Aorta (tissue), 5 donors: ENCODE data around the gene PARD3. TPM values are rescaled to one million over a fixed set of nuclear protein-coding genes. Genes with fewer than 3 reads are reported as not detected.
"Not testable (repeated sequence)": the region's sequence is repeated elsewhere in the genome, so short reads cannot be mapped to it uniquely, and the experiment has no call there.

Experiments
- ATAC-seq: fragments of 200-7000 bp; cut with Tn5 transposase; one replicate; pipeline ENCODE4 v1.9.1; 2022; ENCODE audit warnings: moderate library complexity; ENCODE audit not compliant: low FRiP score
- DNase-seq, 2 donors: peaks; one replicate each; pipeline ENCODE4 v3.0.0-alpha.2; 2020
- H3K27ac ChIP-seq, 2 donors: one replicate each; pipeline ENCODE4 v1.5.1; 2013; ENCODE audit warnings: low read length in 2 of 2, mild to moderate bottlenecking in 2 of 2, moderate library complexity in 2 of 2, control low read depth in 1 of 2, inconsistent platforms in 1 of 2, low read depth in 1 of 2
- H3K27me3 ChIP-seq, 2 donors: one replicate each; pipeline ENCODE4 v1.6.1; 2013; ENCODE audit warnings: control low read depth in 1 of 2, low read length in 1 of 2, mild to moderate bottlenecking in 1 of 2, moderate library complexity in 1 of 2; ENCODE audit not compliant: insufficient read depth in 2 of 2, control insufficient read depth in 1 of 2
- H3K36me3 ChIP-seq, 2 donors: one replicate each; pipeline ENCODE4 v1.6.1; 2013; ENCODE audit warnings: control low read depth in 1 of 2, low read length in 1 of 2, mild to moderate bottlenecking in 1 of 2; ENCODE audit not compliant: insufficient read depth in 2 of 2, control insufficient read depth in 1 of 2
- H3K4me1 ChIP-seq, 2 donors: one replicate each; pipeline ENCODE4 v1.6.1; 2013; ENCODE audit warnings: low read length in 2 of 2, control low read depth in 1 of 2, mild to moderate bottlenecking in 1 of 2, moderate library complexity in 1 of 2; ENCODE audit not compliant: insufficient read depth in 2 of 2, control insufficient read depth in 1 of 2
- H3K4me3 ChIP-seq, 2 donors: one replicate each; pipeline ENCODE4 v1.5.1; 2013; ENCODE audit warnings: low read length in 2 of 2, control low read depth in 1 of 2, mild to moderate bottlenecking in 1 of 2
- H3K9me3 ChIP-seq: one replicate; pipeline ENCODE4 v1.6.1; 2013; ENCODE audit warnings: mild to moderate bottlenecking, low read length; ENCODE audit not compliant: control insufficient read depth
- WGBS, 2 donors: extraction: QIAGEN DNeasy Blood & Tissue Kit; methylation state at CpG; one replicate each; pipeline ENCODE4 v1.1.7; 2013; 5-methylcytosine and 5-hydroxymethylcytosine counted together
- intact Hi-C, 2 donors: fragments of 100-400 bp; cut with DNase I; formaldehyde crosslinking; loops; one replicate each; pipeline versions ENCODE4 v1.14.2 to v1.15.0; 2022
- polyA plus RNA-seq, 2 donors: library from polyadenylated mRNA; stranded (reverse); fragments of 200-250 nt; gene quantifications; one replicate each; pipeline ENCODE4 v1.2.3, GENCODE V29; 2013
- total RNA-seq, 2 donors: library from RNA; stranded (reverse); fragmentation: NEBNext Ultra II Directional; extraction: Animal tissue kit (Norgen Biotek cat#: 25700); gene quantifications; one replicate each; pipeline ENCODE4 v1.2.1, GENCODE V29; 2021
- donor health status: healthy with polysubstance abuse.
- donor health status: Bipolar disorder and iron deficiency.
- donor health status: DM: no; HTN: no; CAD: no.
- donor health status: DM: no; HTN: no; CAD: no.
- donor health status: DM: yes; HTN: yes; CAD: no.

The PARD3 gene
- total and polyA plus RNA-seq, 4 donors = 6.4 to 33.0 (median 28.7) TPM

- intact Hi-C loops = loop anchor here in 1 of 2 donors (10.0 kb wide), 1 partner anchor 114 kb away; the partner anchor contains the start of gene PARD3
- H3K4me3 ChIP-seq, ATAC-seq, H3K9me3 ChIP-seq, DNase-seq, H3K27me3 ChIP-seq, H3K36me3 ChIP-seq, H3K27ac ChIP-seq, H3K4me1 ChIP-seq: not testable (repeated sequence)
- 92 to 95% methylated on average over 5 of the region's 5 CpGs for WGBS, 2 donors
Measured at GRCh38 chr10:34700752-34701151, 114.3 kb downstream of the PARD3 start.

- H3K27me3 ChIP-seq = peaks cover 0 to 2% of the 10 kb centered on the region in 2 donors
- 93 to 96% methylated on average over 4 of the region's 4 CpGs for WGBS, 2 donors
- no peak for ATAC-seq
- no peak overlapping the region for H3K4me3 ChIP-seq
- no peaks in the 10 kb centered on the region for H3K36me3 ChIP-seq
- intact Hi-C loops = loop anchor here in 1 of 2 donors (10.0 kb wide), 1 partner anchor 115 kb away; the partner anchor contains the start of gene PARD3
- no peak for DNase-seq
- H3K4me1 ChIP-seq = peaks cover 4 to 7% of the 10 kb centered on the region in 2 donors
- H3K27ac ChIP-seq = no peak overlapping the region
- H3K9me3 ChIP-seq = no peaks in the 10 kb centered on the region
Measured at GRCh38 chr10:34699904-34700517, 115.1 kb downstream of the PARD3 start.

GRCh38 chr10:34698979-34699378 lies 116.1 kb downstream of the PARD3 start:
- Histone ChIP-seq H3K4me1 (peaks cover 4 to 7% of the 10 kb centered on the region in 2 donors), H3K27ac (no peak overlapping the region), H3K4me3 (no peak overlapping the region), H3K27me3 (peaks cover 0 to 2% of the 10 kb centered on the region in 2 donors), H3K36me3 (no peaks in the 10 kb centered on the region), H3K9me3 (no peaks in the 10 kb centered on the region)
- DNase-seq (no peak), ATAC-seq (peak; percentile 36)
- intact Hi-C loops = no loop called here
- 8 to 9% methylated on average over 3 of the region's 3 CpGs for WGBS, 2 donors

- intact Hi-C loops = no loop called here
- H3K4me3 ChIP-seq = no peak overlapping the region
- peaks cover 0 to 2% of the 10 kb centered on the region in 2 donors for H3K27me3 ChIP-seq
- no peaks in the 10 kb centered on the region for H3K36me3 ChIP-seq
- DNase-seq = no peak
- WGBS, 2 donors = 98% methylated on average over 4 of the region's 4 CpGs
- no peak for ATAC-seq
- peak overlapping the region in 1 of 2 donors; percentile 11 for H3K27ac ChIP-seq
- no peaks in the 10 kb centered on the region for H3K9me3 ChIP-seq
- peaks cover 4% of the 10 kb centered on the region in 2 donors for H3K4me1 ChIP-seq
Measured at GRCh38 chr10:34698248-34698831, 116.8 kb downstream of the PARD3 start.

- no peaks in the 10 kb centered on the region for H3K36me3 ChIP-seq
- no peaks in the 10 kb centered on the region for H3K9me3 ChIP-seq
- peaks cover 0 to 2% of the 10 kb centered on the region in 2 donors for H3K27me3 ChIP-seq
- no peak for ATAC-seq
- H3K4me3 ChIP-seq = no peak overlapping the region
- intact Hi-C loops = no loop called here
- 72 to 73% methylated on average over 5 of the region's 5 CpGs for WGBS, 2 donors
- no peak overlapping the region for H3K27ac ChIP-seq
- H3K4me1 ChIP-seq = peaks cover 4% of the 10 kb centered on the region in 2 donors
- no peak for DNase-seq
Measured at GRCh38 chr10:34697351-34698247, 117.5 kb downstream of the PARD3 start.

GRCh38 chr10:34696423-34696822 lies 118.7 kb downstream of the PARD3 start:
- Histone ChIP-seq H3K4me3 (no peak overlapping the region), H3K27ac (no peak overlapping the region), H3K9me3 (no peaks in the 10 kb centered on the region), H3K36me3 (no peaks in the 10 kb centered on the region), H3K4me1 (peaks cover 2 to 4% of the 10 kb centered on the region in 2 donors), H3K27me3 (peaks cover 0 to 2% of the 10 kb centered on the region in 2 donors)
- no peak for ATAC-seq
- DNase-seq = no peak
- intact Hi-C loops = no loop called here
- 54 to 62% methylated on average over 2 of the region's 2 CpGs for WGBS, 2 donors

- no peak for ATAC-seq
- Histone ChIP-seq H3K27ac (no peak overlapping the region), H3K9me3 (no peaks in the 10 kb centered on the region), H3K36me3 (no peaks in the 10 kb centered on the region), H3K27me3 (no peaks in the 10 kb centered on the region), H3K4me1 (no peaks in the 10 kb centered on the region), H3K4me3 (no peak overlapping the region)
- 93 to 94% methylated on average over 13 of the region's 13 CpGs for WGBS, 2 donors
- intact Hi-C loops = no loop called here
- no peak for DNase-seq
Measured at GRCh38 chr10:34690383-34691049, 124.6 kb downstream of the PARD3 start.

GRCh38 chr10:34689053-34689452 lies 126.0 kb downstream of the PARD3 start:
- Histone ChIP-seq H3K4me3 (no peak overlapping the region), H3K27me3 (no peaks in the 10 kb centered on the region), H3K36me3 (no peaks in the 10 kb centered on the region), H3K4me1 (no peaks in the 10 kb centered on the region), H3K27ac (no peak overlapping the region), H3K9me3 (no peaks in the 10 kb centered on the region)
- WGBS, 2 donors = 6% methylated on average over 8 of the region's 8 CpGs
- DNase-seq (no peak), ATAC-seq (no peak)
- intact Hi-C loops = no loop called here
